HG02642 (cell line): ENCODE results near the gene ELOVL5.
A peak's percentile ranks its signal among the peaks of the same experiment; 100 is the strongest.
"Not testable (repeated sequence)": the region's sequence is repeated elsewhere in the genome, so short reads cannot be mapped to it uniquely, and the experiment has no call there.

Experiments
- ATAC-seq: cut with Tn5 transposase; IDR thresholded peaks from one replicate; pipeline ENCODE4 v1.9.1; 2021; ENCODE audit warnings: mild to moderate bottlenecking; ENCODE audit not compliant: unreplicated experiment, poor library complexity

ELOVL5 gene

GRCh38 chr6:53360093-53360912 lies 11.6 kb upstream of the ELOVL5 start:
- ATAC-seq, result no peak

DNA sequence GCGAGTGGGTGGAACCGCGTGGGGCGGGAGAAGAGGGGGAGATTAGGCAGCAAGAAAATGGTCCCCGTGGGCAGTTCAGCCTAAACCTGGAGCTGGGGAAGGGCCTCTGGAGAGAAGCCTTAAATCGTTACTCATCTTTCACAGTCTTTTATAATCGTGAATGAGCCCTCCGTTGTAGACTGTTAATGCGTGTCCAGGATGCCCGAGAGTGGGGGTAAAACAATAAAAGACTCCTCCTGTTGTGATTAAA lies 11.0 kb upstream of the ELOVL5 start:
- no peak for ATAC-seq

DNA sequence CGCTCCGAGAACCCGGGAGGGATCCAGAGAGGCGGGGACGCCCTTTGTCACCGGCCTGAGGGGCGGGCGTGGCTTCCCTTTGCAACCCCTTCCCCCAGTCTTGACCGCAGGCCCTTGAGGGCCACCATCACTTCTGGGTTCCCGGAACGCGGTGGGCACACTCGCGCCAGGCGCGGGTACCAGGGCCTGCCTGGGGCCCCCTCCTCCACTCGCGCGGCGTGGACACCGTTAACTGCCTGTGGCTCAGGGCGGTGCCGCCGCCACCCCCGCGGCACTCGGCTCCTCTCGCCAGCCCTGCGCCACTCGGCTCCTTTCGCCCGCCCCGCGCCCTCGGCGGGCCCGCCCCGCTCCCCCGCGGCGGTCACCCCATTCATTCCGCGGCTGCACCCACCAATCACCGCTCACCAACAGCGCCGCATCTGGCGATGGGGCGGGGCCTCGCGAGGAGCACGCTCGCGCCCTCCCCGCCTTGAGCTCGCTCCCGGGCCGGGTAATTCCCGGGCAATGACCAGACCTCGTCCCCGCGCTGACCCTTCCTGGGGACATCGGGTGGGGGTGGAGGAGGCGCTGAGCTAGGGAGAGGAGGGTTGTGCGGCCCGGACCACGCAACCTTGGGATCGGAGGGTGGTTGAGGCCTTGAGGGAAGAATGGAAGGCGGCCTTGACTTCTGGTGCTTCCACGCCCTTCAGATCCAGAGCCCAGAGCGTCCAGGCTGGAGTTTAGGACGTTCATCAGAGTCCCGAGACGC lies 10.5 kb upstream of the ELOVL5 start:
- peak; percentile 98 for ATAC-seq

GRCh38 chr6:53358440-53359094 lies 9.8 kb upstream of the ELOVL5 start:
- peak; percentile 10 for ATAC-seq

DNA sequence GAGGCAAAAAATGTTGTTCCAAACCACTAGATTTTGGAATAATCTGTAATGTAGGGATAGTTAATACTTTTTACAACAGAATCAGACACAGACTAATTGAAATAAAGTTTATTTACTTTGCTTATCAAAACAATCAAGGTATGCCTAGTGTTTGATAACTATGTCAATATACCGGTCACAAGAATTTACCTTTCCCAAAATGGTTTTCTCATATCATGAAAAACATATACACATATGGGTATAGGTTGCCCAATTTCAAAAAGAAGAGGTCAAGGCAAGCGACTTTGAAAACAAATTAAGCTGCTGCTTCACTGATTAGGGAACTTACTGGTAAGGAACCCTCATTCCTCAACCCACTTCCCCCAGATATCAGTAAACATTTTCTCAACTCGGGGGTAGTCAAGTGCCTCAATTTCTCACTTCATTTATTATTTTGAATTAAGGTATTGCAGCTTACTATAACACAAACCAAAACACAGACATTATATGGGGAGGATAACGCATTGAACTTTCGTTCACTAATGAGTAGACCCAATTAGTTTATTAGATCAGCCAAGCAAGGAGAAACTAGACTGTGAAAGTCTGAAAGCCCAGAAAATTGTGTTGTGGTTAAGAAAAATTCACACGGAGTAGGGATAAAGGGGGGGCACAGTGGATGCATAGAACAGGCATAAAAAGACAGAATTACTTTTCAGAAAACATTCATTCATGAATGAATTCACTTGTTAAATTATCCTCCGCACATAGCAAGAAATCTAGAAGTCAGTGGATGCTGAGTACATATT lies 9.0 kb upstream of the ELOVL5 start:
- no peak for ATAC-seq

GRCh38 chr6:53353624-53354023 lies 4.9 kb upstream of the ELOVL5 start:
- ATAC-seq, result no peak

- no peak for ATAC-seq
These were observed 3.6 kb upstream of the ELOVL5 start for GRCh38 chr6:53352360-53352759.

- ATAC-seq, result no peak
These were observed 501 bp upstream of the ELOVL5 start for GRCh38 chr6:53349209-53349693.

- ATAC-seq, result peak; percentile 34
These were observed 804 bp downstream of the ELOVL5 start for GRCh38 chr6:53347921-53348370.

DNA sequence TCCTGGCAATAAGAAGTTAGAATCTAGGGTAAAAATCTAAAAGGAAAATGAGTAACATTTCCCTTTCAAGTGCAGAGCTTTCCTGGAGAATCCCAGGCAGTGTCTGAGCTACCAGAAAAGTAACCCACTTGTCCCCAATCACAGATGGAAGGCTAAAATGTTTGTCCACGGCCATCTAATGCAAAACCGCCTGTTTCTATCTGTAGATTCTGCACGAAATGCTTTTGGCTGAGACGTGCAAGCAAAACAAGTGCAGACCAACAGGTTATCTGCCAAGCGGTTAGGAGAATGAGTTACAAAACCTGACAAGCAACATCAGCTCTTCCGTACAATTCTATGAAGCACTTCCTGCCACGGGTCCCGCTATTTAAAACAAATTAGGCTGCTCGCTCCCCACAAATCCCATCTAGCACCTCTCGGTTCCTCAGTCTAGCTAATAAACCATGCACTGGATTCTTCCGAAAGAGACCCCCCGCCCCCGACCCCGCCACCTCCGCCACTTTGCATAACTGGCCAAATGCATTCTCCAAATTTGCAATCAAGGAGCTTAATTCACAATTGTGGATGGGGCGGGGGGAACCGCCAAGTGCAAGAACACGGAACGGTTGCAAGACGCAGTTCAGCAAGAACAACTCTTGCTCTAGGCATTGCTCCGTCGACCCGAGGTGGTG lies 1.4 kb downstream of the ELOVL5 start:
- ATAC-seq, result peak; percentile 14

GRCh38 chr6:53346049-53346448 lies 2.7 kb downstream of the ELOVL5 start:
- ATAC-seq, result not testable (repeated sequence)

- ATAC-seq, result no peak
These were observed 3.8 kb downstream of the ELOVL5 start for GRCh38 chr6:53344969-53345368.

- ATAC-seq, result no peak
These were observed 5.7 kb downstream of the ELOVL5 start for GRCh38 chr6:53343092-53343491.

GRCh38 chr6:53342217-53342616 lies 6.5 kb downstream of the ELOVL5 start:
- no peak for ATAC-seq

DNA sequence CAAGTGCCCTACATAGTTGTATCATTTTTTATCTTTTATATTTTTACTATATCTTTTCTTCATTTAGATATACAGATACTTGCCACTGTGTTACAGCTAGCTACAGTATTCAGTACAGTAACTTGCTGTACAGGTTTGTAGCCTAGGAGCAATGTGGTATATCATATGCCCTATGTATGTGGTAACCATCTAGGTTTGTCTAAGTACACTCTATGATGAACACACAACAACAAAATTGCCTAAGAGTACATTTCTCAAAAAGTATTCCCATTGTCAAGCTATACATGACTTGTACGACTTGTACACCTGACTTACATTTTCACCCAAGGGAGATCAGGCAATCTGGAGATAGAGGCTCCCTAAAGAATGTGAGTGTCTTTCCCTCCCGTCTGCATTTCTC lies 8.2 kb downstream of the ELOVL5 start:
- no peak for ATAC-seq

DNA sequence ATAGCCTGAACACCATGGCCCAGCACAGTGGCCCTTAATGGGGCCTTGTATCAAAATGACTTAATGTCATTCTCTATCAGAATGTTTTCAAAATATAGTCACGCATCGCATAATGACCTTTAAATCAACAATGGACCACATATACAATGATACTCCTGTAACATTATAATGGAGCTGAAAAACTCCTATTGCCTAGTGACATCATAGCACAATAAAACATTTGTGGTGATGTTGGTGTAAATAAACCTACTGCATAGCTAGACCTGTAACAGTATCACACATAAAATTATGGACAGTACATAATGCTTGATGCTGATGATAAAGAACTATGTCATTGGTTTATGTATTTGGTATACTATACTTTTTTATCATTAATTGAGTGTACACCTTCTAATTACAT lies 9.3 kb downstream of the ELOVL5 start:
- no peak for ATAC-seq

GRCh38 chr6:53338304-53338703 lies 10.4 kb downstream of the ELOVL5 start:
- ATAC-seq, result no peak

DNA sequence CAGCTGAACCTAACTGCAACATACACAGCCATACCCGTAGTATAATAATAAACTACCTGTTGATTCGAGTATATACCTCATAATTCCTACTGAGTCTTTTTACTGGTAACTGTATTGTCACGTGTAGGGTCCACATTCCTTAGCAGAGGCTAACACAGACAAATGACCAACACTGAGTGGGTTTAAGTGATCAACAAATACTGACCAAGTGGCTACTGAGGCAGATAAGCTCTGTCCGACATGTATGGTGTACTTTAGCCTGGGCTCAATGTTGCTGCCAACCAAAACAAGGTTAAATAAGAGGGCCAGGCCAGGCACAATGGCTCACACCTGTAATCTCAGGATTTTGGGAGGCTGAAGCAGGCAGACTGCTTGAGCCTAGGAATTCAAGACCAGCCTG lies 12.7 kb downstream of the ELOVL5 start:
- ATAC-seq, result no peak

DNA sequence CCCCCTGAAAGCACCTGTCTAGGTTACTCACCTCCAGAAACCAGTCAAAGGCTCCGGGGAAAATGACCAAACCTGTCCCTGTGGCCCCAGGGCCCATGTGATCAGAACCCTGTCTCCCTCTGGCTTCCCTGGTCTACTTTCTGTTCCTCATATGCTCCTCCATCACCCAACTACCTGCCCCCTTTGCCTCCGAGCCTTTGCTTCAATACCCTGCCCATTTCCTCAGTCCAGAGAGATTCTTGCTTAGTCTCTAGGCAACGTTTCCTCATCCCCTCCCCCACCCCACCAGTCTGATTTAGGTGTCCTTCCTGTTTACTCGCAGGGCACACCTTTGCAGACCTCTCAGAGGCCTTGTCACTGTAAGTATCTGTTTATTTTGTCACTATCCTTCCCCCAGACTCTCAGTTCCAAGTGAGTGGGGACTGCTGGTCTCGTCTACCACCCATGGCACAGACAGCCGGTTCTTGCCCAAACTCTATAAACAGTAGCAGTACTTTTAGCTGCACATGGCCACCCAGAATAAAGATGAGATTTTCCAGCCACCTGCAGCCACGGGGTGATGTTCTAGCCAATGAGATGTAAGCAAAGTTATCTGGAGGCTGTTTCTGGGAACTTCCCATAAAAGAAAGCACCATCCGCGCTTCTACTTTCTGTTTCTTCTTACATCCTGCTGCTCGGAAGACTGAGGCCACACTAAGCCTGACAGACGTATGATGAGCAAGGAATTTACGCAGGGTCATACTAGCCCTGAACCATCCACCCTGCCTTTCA lies 13.3 kb downstream of the ELOVL5 start:
- ATAC-seq, result peak; percentile 86
